ENCODE measurements around the gene ONECUT2.

GRCh38 chr18:57432751-57433400 lies 2.3 kb upstream of the ONECUT2 start:
- no peak for TF ChIP-seq POLR2AphosphoS5 (IDR thresholded peaks at IDR 0.05; ENCODE audit: control insufficient read depth, insufficient read depth, low read depth, low read length)
- no peak for TF ChIP-seq MLX (CRISPR knock-in tag; conservative IDR thresholded peaks at IDR 0.05)
- TF ChIP-seq TGIF2 (CRISPR knock-in tag; IDR thresholded peaks at IDR 0.05) = no peak
- TF ChIP-seq TAF7 (tag; IDR thresholded peaks at IDR 0.05) = no peak
- no peak for TF ChIP-seq REST (IDR thresholded peaks at IDR 0.05; ENCODE audit: borderline replicate concordance)
- TF ChIP-seq REST (CRISPR knock-in tag; IDR thresholded peaks at IDR 0.05; ENCODE audit: low read depth) = no peak
- TF ChIP-seq RBBP5 (IDR thresholded peaks at IDR 0.05; ENCODE audit: borderline replicate concordance, insufficient read depth, low read length, poor library complexity, severe bottlenecking) = no peak
- no peak for TF ChIP-seq ELK1 (CRISPR knock-in tag; IDR thresholded peaks at IDR 0.05)
- TF ChIP-seq SREBF1 (IDR thresholded peaks at IDR 0.05; ENCODE audit: borderline replicate concordance, low read depth, low read length) = no peak
- TF ChIP-seq CTCF (IDR thresholded peaks at IDR 0.05 in 2 of 3, conservative IDR thresholded peaks at IDR 0.05 in 1 of 3; ENCODE audit: insufficient read depth in 2 of 3, low read depth in 1 of 3, low read length in 3 of 3) = no peak
- TF ChIP-seq ZBTB9 (CRISPR knock-in tag; IDR thresholded peaks at IDR 0.05) = no peak
- TF ChIP-seq IRF1 (CRISPR knock-in tag; IDR thresholded peaks at IDR 0.05; ENCODE audit: borderline replicate concordance) = no peak
- TF ChIP-seq KDM1A (IDR thresholded peaks at IDR 0.05) = no peak
